ENCODE measurements around the gene TOP3A. TPM values are rescaled to one million over a fixed set of nuclear protein-coding genes. Genes with fewer than 3 reads are reported as not detected.
A peak's percentile ranks its signal among the peaks of the same experiment; 100 is the strongest.

The TOP3A gene
- polyA plus RNA-seq, 1 donor from 2014 or later, result 19.5 TPM

GRCh38 chr17:18328643-18329204 lies 13.9 kb upstream of the TOP3A start:
- no peak overlapping the region for H3K4me3 Mint-ChIP-seq
- no peaks in the 10 kb centered on the region for H3K27me3 Mint-ChIP-seq
- no peak overlapping the region for H3K27ac Mint-ChIP-seq
- H3K36me3 Mint-ChIP-seq, result peaks cover 1% of the 10 kb centered on the region
- peaks cover 10 to 16% (median 11%) of the 10 kb centered on the region in 3 donors for H3K4me1 Mint-ChIP-seq
- no peaks in the 10 kb centered on the region for H3K9me3 Mint-ChIP-seq

- Mint-ChIP-seq H3K36me3 (peaks cover 1% of the 10 kb centered on the region), H3K27ac (peak overlapping the region in 1 of 3 donors; percentile 74), H3K27me3 (no peaks in the 10 kb centered on the region), H3K9me3 (no peaks in the 10 kb centered on the region), H3K4me3 (no peak overlapping the region), H3K4me1 (peaks cover 10 to 15% (median 11%) of the 10 kb centered on the region in 3 donors)
Observed at GRCh38 chr17:18327556-18327955, 12.8 kb upstream of the TOP3A start.

GRCh38 chr17:18327093-18327492 lies 12.3 kb upstream of the TOP3A start:
- Mint-ChIP-seq H3K27ac (no peak overlapping the region), H3K9me3 (no peaks in the 10 kb centered on the region), H3K27me3 (no peaks in the 10 kb centered on the region), H3K4me3 (no peak overlapping the region), H3K4me1 (peaks cover 10 to 15% (median 11%) of the 10 kb centered on the region in 3 donors), H3K36me3 (peaks cover 1% of the 10 kb centered on the region)

- H3K4me3 Mint-ChIP-seq, result no peak overlapping the region
- no peaks in the 10 kb centered on the region for H3K27me3 Mint-ChIP-seq
- H3K9me3 Mint-ChIP-seq, result no peaks in the 10 kb centered on the region
- peaks cover 3% of the 10 kb centered on the region for H3K36me3 Mint-ChIP-seq
- H3K27ac Mint-ChIP-seq, result peak overlapping the region in 2 of 3 donors; percentile 35 to 53
- peaks cover 10 to 18% (median 11%) of the 10 kb centered on the region in 3 donors for H3K4me1 Mint-ChIP-seq
Observed at GRCh38 chr17:18326572-18326971, 11.8 kb upstream of the TOP3A start.

GRCh38 chr17:18326039-18326438 lies 11.2 kb upstream of the TOP3A start:
- peak overlapping the region in 1 of 3 donors; percentile 35 for H3K27ac Mint-ChIP-seq
- peaks cover 3% of the 10 kb centered on the region for H3K36me3 Mint-ChIP-seq
- H3K9me3 Mint-ChIP-seq, result no peaks in the 10 kb centered on the region
- H3K4me1 Mint-ChIP-seq, result peaks cover 10 to 21% (median 11%) of the 10 kb centered on the region in 3 donors
- H3K27me3 Mint-ChIP-seq, result no peaks in the 10 kb centered on the region
- no peak overlapping the region for H3K4me3 Mint-ChIP-seq

GRCh38 chr17:18324140-18325050 lies 9.6 kb upstream of the TOP3A start:
- no peak overlapping the region for H3K4me3 Mint-ChIP-seq
- H3K27me3 Mint-ChIP-seq, result no peaks in the 10 kb centered on the region
- H3K27ac Mint-ChIP-seq, result peak overlapping the region; percentile 18 to 39 (median 24)
- H3K36me3 Mint-ChIP-seq, result peaks cover 4% of the 10 kb centered on the region
- no peaks in the 10 kb centered on the region for H3K9me3 Mint-ChIP-seq
- H3K4me1 Mint-ChIP-seq, result peaks cover 20 to 28% (median 23%) of the 10 kb centered on the region in 3 donors

- Mint-ChIP-seq H3K27ac (peak overlapping the region in 1 of 3 donors; percentile 18), H3K4me3 (no peak overlapping the region), H3K36me3 (peaks cover 4% of the 10 kb centered on the region), H3K4me1 (peaks cover 24 to 35% (median 31%) of the 10 kb centered on the region in 3 donors), H3K9me3 (no peaks in the 10 kb centered on the region), H3K27me3 (no peaks in the 10 kb centered on the region)
Observed at GRCh38 chr17:18323507-18324139, 8.8 kb upstream of the TOP3A start.

GRCh38 chr17:18323007-18323406 lies 8.2 kb upstream of the TOP3A start:
- Mint-ChIP-seq H3K4me3 (no peak overlapping the region), H3K4me1 (peaks cover 24 to 38% (median 33%) of the 10 kb centered on the region in 3 donors), H3K36me3 (peaks cover 4% of the 10 kb centered on the region), H3K27me3 (no peaks in the 10 kb centered on the region), H3K27ac (peak overlapping the region in 1 of 3 donors; percentile 19), H3K9me3 (no peaks in the 10 kb centered on the region)

GRCh38 chr17:18322522-18322921 lies 7.7 kb upstream of the TOP3A start:
- H3K27ac Mint-ChIP-seq, result no peak overlapping the region
- peaks cover 4% of the 10 kb centered on the region for H3K36me3 Mint-ChIP-seq
- H3K27me3 Mint-ChIP-seq, result no peaks in the 10 kb centered on the region
- H3K9me3 Mint-ChIP-seq, result no peaks in the 10 kb centered on the region
- peaks cover 24 to 36% (median 36%) of the 10 kb centered on the region in 3 donors for H3K4me1 Mint-ChIP-seq
- peak overlapping the region in 1 of 4 donors; percentile 32 for H3K4me3 Mint-ChIP-seq

- H3K27me3 Mint-ChIP-seq, result no peaks in the 10 kb centered on the region
- peak overlapping the region in 1 of 3 donors; percentile 71 for H3K27ac Mint-ChIP-seq
- peak overlapping the region in 2 of 4 donors; percentile 41 to 60 for H3K4me3 Mint-ChIP-seq
- H3K36me3 Mint-ChIP-seq, result peaks cover 4% of the 10 kb centered on the region
- H3K9me3 Mint-ChIP-seq, result no peaks in the 10 kb centered on the region
- peaks cover 24 to 46% (median 43%) of the 10 kb centered on the region in 3 donors for H3K4me1 Mint-ChIP-seq
Observed at GRCh38 chr17:18321309-18321708, 6.5 kb upstream of the TOP3A start.

GRCh38 chr17:18320301-18320700 lies 5.5 kb upstream of the TOP3A start:
- H3K4me1 Mint-ChIP-seq, result peaks cover 25 to 46% (median 46%) of the 10 kb centered on the region in 3 donors
- peaks cover 0 to 1% (median 0%) of the 10 kb centered on the region in 3 donors for H3K9me3 Mint-ChIP-seq
- peak overlapping the region in 2 of 4 donors; percentile 31 to 89 for H3K4me3 Mint-ChIP-seq
- peak overlapping the region in 1 of 3 donors; percentile 71 for H3K27ac Mint-ChIP-seq
- H3K36me3 Mint-ChIP-seq, result peaks cover 3% of the 10 kb centered on the region
- no peaks in the 10 kb centered on the region for H3K27me3 Mint-ChIP-seq

- H3K4me1 Mint-ChIP-seq, result peaks cover 24 to 44% (median 43%) of the 10 kb centered on the region in 3 donors
- H3K27ac Mint-ChIP-seq, result no peak overlapping the region
- peaks cover 3% of the 10 kb centered on the region for H3K36me3 Mint-ChIP-seq
- H3K4me3 Mint-ChIP-seq, result peak overlapping the region in 1 of 4 donors; percentile 89
- peaks cover 0 to 1% (median 0%) of the 10 kb centered on the region in 3 donors for H3K9me3 Mint-ChIP-seq
- H3K27me3 Mint-ChIP-seq, result no peaks in the 10 kb centered on the region
Observed at GRCh38 chr17:18319604-18320256, 4.9 kb upstream of the TOP3A start.

- Mint-ChIP-seq H3K4me3 (peak overlapping the region in 3 of 4 donors; percentile 43 to 89 (median 66)), H3K9me3 (peaks cover 0 to 1% (median 0%) of the 10 kb centered on the region in 3 donors), H3K27ac (peak overlapping the region in 2 of 3 donors; percentile 50 to 66), H3K27me3 (no peaks in the 10 kb centered on the region), H3K36me3 (peaks cover 3% of the 10 kb centered on the region), H3K4me1 (peaks cover 26 to 48% (median 42%) of the 10 kb centered on the region in 3 donors)
Observed at GRCh38 chr17:18318771-18319450, 4.1 kb upstream of the TOP3A start.

GRCh38 chr17:18318117-18318516 lies 3.3 kb upstream of the TOP3A start:
- peaks cover 0 to 1% (median 0%) of the 10 kb centered on the region in 3 donors for H3K9me3 Mint-ChIP-seq
- peak overlapping the region in 1 of 3 donors; percentile 64 for H3K27ac Mint-ChIP-seq
- H3K4me3 Mint-ChIP-seq, result peak overlapping the region in 3 of 4 donors; percentile 51 to 89 (median 66)
- H3K4me1 Mint-ChIP-seq, result peaks cover 29 to 55% (median 47%) of the 10 kb centered on the region in 3 donors
- H3K36me3 Mint-ChIP-seq, result peaks cover 3% of the 10 kb centered on the region
- no peaks in the 10 kb centered on the region for H3K27me3 Mint-ChIP-seq

All from IgD-negative memory B cell (primary cell).